GM21619 (cell line): ENCODE results near the gene ZAR1L.
A peak's percentile ranks its signal among the peaks of the same experiment; 100 is the strongest.
"Not testable (repeated sequence)": the region's sequence is repeated elsewhere in the genome, so short reads cannot be mapped to it uniquely, and the experiment has no call there.

Source experiments
- ATAC-seq: cut with Tn5 transposase; IDR thresholded peaks from one replicate; pipeline ENCODE4 v1.9.1; 2021; ENCODE audit not compliant: unreplicated experiment

ZAR1L gene

DNA sequence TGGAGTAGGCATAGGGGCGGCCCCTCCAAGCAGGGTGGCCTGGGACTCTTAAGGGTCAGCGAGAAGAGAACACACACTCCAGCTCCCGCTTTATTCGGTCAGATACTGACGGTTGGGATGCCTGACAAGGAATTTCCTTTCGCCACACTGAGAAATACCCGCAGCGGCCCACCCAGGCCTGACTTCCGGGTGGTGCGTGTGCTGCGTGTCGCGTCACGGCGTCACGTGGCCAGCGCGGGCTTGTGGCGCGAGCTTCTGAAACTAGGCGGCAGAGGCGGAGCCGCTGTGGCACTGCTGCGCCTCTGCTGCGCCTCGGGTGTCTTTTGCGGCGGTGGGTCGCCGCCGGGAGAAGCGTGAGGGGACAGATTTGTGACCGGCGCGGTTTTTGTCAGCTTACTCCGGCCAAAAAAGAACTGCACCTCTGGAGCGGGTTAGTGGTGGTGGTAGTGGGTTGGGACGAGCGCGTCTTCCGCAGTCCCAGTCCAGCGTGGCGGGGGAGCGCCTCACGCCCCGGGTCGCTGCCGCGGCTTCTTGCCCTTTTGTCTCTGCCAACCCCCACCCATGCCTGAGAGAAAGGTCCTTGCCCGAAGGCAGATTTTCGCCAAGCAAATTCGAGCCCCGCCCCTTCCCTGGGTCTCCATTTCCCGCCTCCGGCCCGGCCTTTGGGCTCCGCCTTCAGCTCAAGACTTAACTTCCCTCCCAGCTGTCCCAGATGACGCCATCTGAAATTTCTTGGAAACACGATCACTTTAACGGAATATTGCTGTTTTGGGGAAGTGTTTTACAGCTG is at the start of gene ZAR1L, which contains the start of gene BRCA2:
ZAR1L (minus strand) TSS at position 126 of the 790 bp plus-strand sequence. CDS start 3,438 bp downstream, outside the sequence.
BRCA2 (plus strand) TSS at position 271 of the 790 bp plus-strand sequence. CDS start 953 bp downstream, outside the sequence.
- peak; percentile 88 for ATAC-seq

DNA sequence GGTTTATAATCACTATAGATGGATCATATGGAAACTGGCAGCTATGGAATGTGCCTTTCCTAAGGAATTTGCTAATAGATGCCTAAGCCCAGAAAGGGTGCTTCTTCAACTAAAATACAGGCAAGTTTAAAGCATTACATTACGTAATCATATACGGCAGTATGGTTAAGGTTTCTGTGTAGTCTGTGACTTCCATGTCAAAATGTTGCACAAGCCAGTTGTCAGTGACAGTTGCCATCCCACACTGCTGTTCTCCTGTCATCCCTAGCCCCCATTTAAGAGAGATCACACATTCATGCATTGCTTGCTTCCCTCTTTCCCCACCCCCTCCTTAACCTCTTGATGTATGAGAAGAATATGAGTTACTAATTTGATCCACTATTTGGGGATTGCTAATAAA is 47.4 kb upstream of the ZAR1L start:
- no peak for ATAC-seq

DNA sequence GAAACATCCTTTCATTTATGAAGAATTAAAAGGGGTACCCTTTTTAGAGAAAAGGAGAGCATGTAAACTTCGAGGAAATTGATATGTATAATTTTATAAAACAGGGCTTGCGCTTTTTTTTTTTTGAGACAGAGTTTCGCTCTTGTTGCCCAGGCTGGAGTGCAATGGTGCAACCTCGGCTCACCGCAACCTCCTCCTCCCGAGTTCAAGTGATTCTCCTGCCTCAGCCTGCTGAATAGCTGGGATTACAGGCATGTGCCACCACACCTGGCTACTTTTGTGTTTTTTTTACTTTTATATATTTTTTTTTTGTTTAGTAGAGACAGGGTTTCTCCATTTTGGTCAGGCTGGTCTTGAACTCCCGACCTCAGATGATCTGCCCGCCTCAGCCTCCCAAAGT is 40.8 kb upstream of the ZAR1L start:
- ATAC-seq: not testable (repeated sequence)

DNA sequence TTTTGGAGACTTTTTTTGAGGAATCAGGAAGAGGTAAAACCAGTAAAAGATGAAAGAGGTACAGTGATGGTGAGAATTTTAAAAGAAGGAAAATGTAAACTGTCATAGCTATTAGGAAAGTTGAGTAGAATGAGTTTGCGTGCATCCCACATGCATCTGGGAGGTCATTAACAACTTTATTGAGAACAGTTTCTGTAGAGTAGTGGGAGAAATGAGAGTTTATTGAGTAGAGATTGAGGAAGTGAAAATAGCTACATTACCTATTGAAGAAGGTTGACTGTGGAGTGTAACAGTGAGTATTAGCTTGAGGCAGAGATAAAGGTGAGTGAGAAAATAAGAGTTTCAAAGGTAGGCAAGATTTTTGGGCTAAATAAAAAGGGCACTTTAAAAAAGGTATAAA is 38.9 kb upstream of the ZAR1L start:
- no peak for ATAC-seq

DNA sequence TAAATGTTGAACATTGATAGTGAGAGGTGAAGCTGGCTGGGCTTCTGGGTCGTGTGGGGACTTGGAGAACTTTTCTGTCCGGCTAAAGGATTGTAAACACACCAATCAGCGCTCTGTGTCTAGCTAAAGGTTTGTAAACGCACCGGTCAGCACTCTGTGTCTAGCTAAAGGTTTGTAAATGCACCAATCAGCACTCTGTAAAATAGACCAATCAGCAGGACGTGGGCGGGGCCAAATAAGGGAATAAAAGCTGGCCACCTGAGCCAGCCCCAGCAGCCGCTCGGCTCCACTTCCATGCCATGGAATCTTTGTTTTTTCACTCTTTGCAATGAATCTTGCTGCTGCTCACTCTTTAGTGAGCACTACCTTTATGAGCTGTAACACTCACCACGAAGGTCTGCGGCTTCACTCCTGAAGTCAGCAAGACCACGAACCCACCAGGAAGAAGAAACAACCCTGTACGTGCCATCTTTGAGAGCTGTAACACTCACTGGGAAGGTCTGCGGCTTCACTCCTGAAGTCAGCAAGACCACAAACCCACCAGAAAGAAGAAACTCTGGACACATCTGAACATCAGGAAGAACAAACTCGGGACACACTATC is 35.8 kb upstream of the ZAR1L start:
- not testable (repeated sequence) for ATAC-seq

DNA sequence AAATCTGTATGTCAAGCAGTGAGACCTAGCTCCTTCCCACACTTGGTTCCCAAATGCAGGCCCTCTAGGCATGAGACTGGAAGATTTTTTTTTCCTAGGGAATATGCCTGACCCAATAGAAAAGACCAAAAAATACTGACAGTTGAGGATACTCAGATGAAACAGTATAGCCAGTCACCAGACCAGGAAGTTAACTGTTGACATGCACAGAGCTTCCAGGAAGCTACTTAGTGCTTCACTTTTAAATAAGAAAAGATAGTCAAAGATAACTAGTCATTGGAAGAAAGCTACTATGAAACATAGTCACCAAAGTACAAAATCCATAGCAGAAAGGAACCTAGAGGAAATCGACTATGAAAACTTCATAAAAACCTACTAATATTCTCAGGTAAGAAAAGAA is 32.5 kb upstream of the ZAR1L start:
- no peak for ATAC-seq

DNA sequence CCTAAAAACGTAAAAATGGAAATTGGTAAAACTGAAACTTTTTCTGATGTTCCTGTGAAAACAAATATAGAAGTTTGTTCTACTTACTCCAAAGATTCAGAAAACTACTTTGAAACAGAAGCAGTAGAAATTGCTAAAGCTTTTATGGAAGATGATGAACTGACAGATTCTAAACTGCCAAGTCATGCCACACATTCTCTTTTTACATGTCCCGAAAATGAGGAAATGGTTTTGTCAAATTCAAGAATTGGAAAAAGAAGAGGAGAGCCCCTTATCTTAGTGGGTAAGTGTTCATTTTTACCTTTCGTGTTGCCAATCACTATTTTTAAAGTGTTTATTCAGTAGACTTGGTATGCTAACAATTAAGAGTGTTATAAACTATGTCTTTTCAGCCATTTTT is 25.8 kb upstream of the ZAR1L start:
- ATAC-seq: no peak

DNA sequence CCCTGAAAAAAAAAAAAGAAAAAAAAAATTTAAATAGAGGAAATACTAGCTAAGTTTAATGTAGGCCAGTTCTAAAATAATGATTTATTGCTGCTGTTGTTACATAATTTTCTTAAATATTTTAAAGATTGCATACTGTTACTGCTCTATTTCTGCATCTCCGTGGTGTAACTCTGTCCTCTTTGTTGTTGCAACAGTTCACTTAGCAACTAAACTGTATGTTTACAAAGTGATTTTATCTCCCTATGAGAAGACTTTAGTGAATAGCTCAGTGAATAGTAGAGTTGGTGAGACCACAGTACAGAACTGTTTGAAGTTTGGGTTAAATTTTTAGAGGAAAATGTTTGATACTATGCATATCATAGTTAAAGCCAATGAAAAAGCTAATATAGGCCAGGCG is 19.5 kb upstream of the ZAR1L start:
- no peak for ATAC-seq

- no peak for ATAC-seq
Observed at GRCh38 chr13:32330441-32330840, 15.3 kb upstream of the ZAR1L start.

DNA sequence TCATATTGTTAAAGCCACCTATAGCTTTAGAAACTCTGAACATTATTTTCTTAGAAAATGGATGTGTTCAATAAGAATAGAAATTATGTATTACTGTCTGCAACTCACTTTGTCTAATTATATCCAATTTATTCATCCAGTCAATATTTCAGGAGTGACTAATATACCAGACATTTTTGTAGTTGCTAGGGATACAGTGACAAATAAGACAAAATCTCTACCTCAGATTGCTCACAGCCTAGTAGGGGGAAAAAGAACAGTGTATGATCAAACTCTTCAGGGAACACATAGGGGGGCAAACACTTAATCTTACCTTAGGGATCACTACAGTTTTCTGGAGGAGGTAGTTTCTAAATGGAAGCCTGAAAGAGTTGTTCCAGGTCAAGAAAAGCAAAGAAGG is 8.7 kb upstream of the ZAR1L start:
- ATAC-seq: no peak

DNA sequence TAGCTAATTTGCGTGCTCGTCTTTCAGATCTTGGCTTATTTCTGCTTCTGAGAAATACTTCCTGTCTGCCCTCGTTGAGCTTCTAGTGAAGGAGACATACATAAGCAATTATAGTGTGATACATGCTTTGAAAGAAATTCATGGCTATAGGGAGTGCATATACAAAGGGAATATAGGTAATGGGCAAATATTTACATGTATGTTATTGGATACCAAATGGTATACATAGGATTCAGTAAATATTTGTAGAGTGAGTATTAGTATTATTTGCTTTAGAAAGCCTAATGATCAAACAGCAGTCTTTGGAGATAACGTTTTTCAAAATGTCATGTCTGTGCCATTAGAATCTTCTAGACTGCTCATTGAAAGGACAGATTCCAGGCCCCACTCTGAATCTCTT is 5.4 kb upstream of the ZAR1L start:
- no peak for ATAC-seq

- ATAC-seq: no peak
Observed at GRCh38 chr13:32317716-32318465, 2.7 kb upstream of the ZAR1L start.

DNA sequence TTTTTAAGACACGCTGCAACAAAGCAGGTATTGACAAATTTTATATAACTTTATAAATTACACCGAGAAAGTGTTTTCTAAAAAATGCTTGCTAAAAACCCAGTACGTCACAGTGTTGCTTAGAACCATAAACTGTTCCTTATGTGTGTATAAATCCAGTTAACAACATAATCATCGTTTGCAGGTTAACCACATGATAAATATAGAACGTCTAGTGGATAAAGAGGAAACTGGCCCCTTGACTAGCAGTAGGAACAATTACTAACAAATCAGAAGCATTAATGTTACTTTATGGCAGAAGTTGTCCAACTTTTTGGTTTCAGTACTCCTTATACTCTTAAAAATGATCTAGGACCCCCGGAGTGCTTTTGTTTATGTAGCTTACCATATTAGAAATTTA is 1.3 kb upstream of the ZAR1L start:
- no peak for ATAC-seq

- peak; percentile 41 for ATAC-seq
Observed at GRCh38 chr13:32316028-32316339, 821 bp upstream of the ZAR1L start.

DNA sequence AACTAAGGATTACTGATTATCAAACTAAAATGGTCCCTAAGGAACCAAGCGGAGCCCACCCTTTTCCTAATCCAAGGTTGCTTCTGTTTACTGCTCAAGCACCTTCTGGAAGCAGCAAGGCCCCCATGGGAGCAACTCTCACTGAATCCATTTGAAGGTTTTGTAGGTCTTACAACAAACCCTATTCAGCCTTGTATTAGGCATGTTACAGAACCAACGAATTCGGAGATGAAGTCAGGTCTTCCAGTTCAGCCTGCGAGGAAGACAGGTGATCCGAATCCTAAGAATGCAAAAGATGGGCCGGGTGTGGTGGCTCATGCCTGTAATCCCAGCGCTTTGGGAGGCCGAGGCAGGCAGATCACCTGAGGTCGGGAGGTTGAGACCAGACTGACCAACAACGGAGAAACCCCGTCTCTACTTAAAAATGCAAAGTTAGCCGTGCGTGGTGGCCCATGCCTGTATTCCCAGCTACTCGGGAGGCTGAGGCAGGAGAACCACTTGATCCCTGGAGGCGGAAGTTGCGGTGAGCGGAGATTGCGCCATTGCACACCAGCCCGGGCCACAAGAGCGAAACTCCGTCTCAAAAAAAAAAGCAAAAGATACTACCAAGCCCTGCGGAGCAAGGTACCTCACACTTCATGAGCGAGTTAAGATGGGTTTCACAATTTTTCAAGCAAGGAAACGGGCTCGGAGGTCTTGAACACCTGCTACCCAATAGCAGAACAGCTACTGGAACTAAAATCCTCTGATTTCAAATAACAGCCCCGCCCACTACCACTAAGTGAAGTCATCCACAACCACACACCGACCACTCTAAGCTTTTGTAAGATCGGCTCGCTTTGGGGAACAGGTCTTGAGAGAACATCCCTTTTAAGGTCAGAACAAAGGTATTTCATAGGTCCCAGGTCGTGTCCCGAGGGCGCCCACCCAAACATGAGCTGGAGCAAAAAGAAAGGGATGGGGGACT is 609 bp downstream of the ZAR1L start:
- peak; percentile 13 for ATAC-seq

DNA sequence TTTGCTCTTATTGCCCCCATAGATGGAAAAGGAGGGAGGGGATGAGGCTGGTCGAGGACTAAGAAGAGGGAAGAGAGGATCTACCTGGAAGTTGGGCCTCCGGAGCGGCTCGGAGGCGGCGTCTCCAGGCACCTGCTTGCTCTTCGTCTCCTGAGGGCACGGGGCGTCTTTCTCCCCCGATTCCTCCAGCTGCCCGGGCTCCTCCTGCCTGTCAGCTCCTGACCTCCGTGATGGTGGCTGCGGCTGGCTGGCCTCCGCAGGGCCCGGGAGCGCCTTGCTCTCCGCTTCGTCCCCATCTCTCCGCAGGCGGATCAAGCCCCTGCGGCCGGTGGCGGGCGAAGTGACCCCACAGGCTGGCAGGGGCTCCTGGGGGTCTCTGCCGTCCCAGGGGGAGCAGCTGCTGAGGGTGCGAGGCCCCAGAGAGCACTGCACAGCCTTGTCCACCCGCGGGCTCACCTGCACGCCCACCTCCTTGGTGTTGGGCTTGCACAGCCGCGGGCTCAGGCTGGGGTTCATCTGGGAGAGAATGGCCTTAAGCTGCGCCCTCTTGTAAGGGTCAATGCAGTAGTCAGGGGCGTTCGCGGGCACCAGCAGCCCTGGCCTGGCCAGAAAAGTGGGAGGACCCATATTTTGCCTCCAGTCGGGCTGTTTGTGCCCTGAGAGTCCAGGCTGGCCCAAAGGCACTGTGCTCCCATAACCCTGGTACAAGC is 3.8 kb downstream of the ZAR1L start:
- no peak for ATAC-seq

GRCh38 chr13:32310134-32310706 is 4.9 kb downstream of the ZAR1L start:
- ATAC-seq: peak; percentile 64

DNA sequence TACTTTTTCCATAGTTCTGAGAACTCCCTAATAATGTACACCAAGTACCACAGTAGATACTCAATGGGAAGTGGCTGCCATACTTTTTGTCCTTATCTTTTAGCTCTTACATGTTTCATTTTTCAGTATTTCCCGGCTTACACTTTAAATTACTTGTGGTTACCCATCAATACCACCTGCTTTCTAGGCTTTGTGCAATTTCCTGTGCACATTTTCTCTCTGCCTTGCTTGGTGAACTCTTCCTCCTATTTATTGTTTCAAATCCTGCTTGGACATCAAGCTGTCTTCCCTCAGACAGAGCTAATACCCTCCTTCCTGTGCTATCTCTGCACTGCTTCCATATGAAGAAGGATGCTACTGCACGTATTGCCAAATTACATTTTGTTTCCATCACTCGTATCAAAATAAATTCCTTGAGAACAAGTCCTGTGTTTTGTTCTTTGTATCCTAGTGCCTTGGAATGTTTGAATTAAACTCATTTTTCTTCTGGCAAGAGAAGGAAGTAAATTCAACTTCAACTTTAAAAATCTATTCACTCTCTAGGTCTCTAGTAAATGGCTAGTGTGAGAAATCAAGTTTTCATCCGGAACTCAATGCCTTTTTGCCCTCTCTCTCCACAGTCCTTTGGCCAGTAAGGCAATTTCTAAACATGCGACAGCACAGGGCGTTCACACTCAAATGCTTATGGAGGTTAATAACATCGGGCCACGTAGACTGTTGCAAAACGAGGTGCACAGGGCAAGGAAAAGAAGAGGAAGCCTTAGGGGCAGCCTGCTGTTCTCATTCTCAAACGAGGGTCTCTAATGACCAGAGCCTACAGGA is 5.6 kb downstream of the ZAR1L start:
- ATAC-seq: peak; percentile 15

DNA sequence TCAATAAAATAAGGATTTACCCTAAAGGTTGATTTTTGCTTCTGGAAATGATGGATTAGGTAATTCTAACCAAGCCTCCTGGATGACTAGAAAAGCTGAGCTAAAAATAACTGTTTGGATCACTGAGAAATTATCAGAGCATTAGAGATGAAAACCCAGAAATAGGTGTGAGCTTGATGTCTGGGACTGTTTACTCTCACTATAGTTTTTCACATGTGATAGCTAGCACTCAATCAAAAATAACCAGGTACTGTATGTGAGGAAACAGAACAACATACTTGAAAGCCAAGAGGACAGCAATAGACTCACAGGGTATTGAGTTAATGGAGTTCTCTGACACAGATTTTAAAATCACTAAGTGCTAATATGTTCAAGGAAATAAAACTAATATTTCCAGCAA is 9.5 kb downstream of the ZAR1L start:
- no peak for ATAC-seq
